ENCODE data around the gene SLC13A4. TPM values are rescaled to one million over a fixed set of nuclear protein-coding genes. Genes with fewer than 3 reads are reported as not detected.

SLC13A4 gene
- total and polyA plus RNA-seq, 2 donors from 2014 or later = not detected

DNA sequence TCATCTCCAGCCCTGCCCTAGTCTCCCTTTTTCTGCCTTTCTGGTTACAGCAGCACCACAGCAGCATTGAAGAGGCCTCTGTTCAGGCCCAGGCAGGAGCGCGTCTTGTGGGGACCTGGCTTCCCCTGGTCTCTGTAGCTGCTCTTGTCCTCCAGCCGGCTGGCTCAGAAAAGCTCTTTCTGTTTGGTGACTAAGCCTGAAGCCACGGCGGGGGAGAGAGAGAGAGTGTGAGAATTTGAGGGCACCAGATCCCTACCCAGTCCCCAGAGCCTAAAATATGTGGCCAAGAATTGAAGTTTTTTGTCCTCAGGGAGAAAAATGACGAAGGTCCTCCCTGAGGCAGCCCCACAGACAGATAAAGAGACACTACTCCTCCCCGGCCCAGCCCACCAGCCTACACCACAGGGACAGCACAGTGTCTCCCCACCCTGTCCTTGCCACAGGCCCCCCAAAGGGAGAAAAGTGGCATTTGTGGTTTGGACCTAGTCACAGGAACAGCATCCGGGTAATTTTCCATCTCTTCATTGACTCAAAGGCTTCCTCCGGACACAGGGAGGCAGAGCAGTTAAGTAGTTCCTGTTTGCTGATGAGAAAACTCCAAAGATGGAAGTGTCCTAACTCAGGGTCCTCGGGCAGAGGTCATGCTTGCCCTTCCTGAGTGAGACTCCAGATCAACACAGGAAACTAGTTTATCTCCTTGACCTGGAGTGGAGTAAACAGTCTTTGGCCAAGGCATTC, 33.9 kb upstream of the SLC13A4 start:
- H3K9me3 ChIP-seq (ENCODE audit: control insufficient read depth in 2 of 3, insufficient read depth in 1 of 3, low read length in 3 of 3) = no peaks in the 10 kb centered on the region
- TF ChIP-seq, protein P1, sequence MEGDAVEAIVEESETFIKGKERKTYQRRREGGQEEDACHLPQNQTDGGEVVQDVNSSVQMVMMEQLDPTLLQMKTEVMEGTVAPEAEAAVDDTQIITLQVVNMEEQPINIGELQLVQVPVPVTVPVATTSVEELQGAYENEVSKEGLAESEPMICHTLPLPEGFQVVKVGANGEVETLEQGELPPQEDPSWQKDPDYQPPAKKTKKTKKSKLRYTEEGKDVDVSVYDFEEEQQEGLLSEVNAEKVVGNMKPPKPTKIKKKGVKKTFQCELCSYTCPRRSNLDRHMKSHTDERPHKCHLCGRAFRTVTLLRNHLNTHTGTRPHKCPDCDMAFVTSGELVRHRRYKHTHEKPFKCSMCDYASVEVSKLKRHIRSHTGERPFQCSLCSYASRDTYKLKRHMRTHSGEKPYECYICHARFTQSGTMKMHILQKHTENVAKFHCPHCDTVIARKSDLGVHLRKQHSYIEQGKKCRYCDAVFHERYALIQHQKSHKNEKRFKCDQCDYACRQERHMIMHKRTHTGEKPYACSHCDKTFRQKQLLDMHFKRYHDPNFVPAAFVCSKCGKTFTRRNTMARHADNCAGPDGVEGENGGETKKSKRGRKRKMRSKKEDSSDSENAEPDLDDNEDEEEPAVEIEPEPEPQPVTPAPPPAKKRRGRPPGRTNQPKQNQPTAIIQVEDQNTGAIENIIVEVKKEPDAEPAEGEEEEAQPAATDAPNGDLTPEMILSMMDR (IDR thresholded peaks at IDR 0.05; ENCODE audit: borderline replicate concordance, extremely low read depth, insufficient read depth) = no peak
- H3K27ac ChIP-seq (ENCODE audit: low read depth in 2 of 2, low read length in 2 of 2) = peak overlapping the region; percentile 20 to 45
- no peak for DNase-seq
- H3K4me1 ChIP-seq (ENCODE audit: control insufficient read depth in 2 of 3, insufficient read depth in 2 of 3, low read depth in 1 of 3, low read length in 3 of 3) = peaks cover 0 to 2% (median 0%) of the 10 kb centered on the region in 3 donors
- no peak for FAIRE-seq
- no peaks in the 10 kb centered on the region for H3K36me3 ChIP-seq (ENCODE audit: control insufficient read depth in 2 of 3, insufficient read depth in 3 of 3, low read length in 3 of 3)
- intact Hi-C loops (cut with DNase I) = no loop called here
- no peak overlapping the region for H3K4me3 ChIP-seq (ENCODE audit: low read length in 3 of 3)
- no peak overlapping the region for H3K9ac ChIP-seq (ENCODE audit: low read length in 3 of 3)
- H3K27me3 ChIP-seq (ENCODE audit: control insufficient read depth, insufficient read depth, low read length) = no peaks in the 10 kb centered on the region

DNA sequence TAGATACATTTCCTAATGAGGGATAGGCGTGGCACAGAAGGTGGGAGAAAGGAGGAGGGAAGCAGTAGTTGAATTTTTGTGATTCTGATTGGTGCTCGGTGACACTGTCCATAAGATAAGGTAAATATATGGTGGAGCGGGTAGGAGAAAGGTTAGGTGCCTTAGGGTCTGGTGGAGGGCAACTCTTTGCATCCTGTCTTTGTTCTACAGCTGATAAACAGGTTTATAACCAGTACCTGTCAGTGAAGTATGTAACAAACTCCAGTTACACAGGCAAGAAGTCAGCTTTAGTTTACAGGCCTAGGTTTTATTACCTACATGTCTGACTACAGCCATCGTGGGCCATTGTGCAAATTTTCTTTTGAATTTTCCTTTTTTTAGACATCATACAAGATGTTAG, 31.5 kb upstream of the SLC13A4 start:
- FAIRE-seq = no peak
- Histone ChIP-seq H3K9ac (ENCODE audit: low read length in 3 of 3) (no peak overlapping the region), H3K36me3 (ENCODE audit: control insufficient read depth in 2 of 3, insufficient read depth in 3 of 3, low read length in 3 of 3) (no peaks in the 10 kb centered on the region), H3K4me3 (ENCODE audit: low read length in 3 of 3) (no peak overlapping the region), H3K9me3 (ENCODE audit: control insufficient read depth in 2 of 3, insufficient read depth in 1 of 3, low read length in 3 of 3) (no peaks in the 10 kb centered on the region), H3K4me1 (ENCODE audit: control insufficient read depth in 2 of 3, insufficient read depth in 2 of 3, low read depth in 1 of 3, low read length in 3 of 3) (peaks cover 0 to 2% (median 0%) of the 10 kb centered on the region in 3 donors), H3K27ac (ENCODE audit: low read depth in 2 of 2, low read length in 2 of 2) (no peak overlapping the region), H3K27me3 (ENCODE audit: control insufficient read depth, insufficient read depth, low read length) (no peaks in the 10 kb centered on the region)
- TF ChIP-seq, protein P1 (IDR thresholded peaks at IDR 0.05; ENCODE audit: borderline replicate concordance, extremely low read depth, insufficient read depth) = no peak
- intact Hi-C loops (cut with DNase I) = no loop called here
- no peak for DNase-seq

DNA sequence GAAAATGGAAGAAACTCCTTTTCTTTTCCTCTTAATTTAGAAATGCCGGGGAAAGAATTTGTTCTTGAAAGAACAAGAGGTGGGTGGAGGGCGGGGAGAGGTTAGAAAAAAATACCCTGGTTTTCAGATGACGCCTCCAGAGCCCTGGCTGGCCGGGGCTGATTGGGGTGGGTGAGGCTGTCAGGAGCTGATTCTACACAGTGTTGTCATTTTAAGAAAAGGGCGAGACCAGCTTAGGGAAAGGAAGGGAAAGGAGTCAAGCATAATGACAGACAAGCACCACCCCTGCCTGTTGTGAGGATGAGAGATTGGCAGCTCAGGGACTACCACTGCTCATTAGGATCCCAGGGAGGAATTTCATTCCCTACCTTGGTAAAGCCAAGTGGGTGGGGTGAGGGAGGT, 30.5 kb upstream of the SLC13A4 start:
- TF ChIP-seq, protein P1 (IDR thresholded peaks at IDR 0.05; ENCODE audit: borderline replicate concordance, extremely low read depth, insufficient read depth) = no peak
- Histone ChIP-seq H3K9me3 (ENCODE audit: control insufficient read depth in 2 of 3, insufficient read depth in 1 of 3, low read length in 3 of 3) (no peaks in the 10 kb centered on the region), H3K27me3 (ENCODE audit: control insufficient read depth, insufficient read depth, low read length) (no peaks in the 10 kb centered on the region), H3K27ac (ENCODE audit: low read depth in 2 of 2, low read length in 2 of 2) (peak overlapping the region; percentile 48 to 83), H3K36me3 (ENCODE audit: control insufficient read depth in 2 of 3, insufficient read depth in 3 of 3, low read length in 3 of 3) (no peaks in the 10 kb centered on the region), H3K4me1 (ENCODE audit: control insufficient read depth in 2 of 3, insufficient read depth in 2 of 3, low read depth in 1 of 3, low read length in 3 of 3) (peaks cover 0 to 2% (median 0%) of the 10 kb centered on the region in 3 donors), H3K9ac (ENCODE audit: low read length in 3 of 3) (no peak overlapping the region), H3K4me3 (ENCODE audit: low read length in 3 of 3) (peak overlapping the region in 1 of 3 donors; percentile 29)
- DNase-seq = peak in 1 of 5 donors; percentile 77
- intact Hi-C loops (cut with DNase I) = no loop called here
- no peak for FAIRE-seq
